Measurements from ENCODE around the gene HAPSTR1.
"Not testable (repeated sequence)": the region's sequence is repeated elsewhere in the genome, so short reads cannot be mapped to it uniquely, and the experiment has no call there.

The HAPSTR1 gene

GRCh38 chr16:9072806-9073341 lies 18.6 kb upstream of the HAPSTR1 start:
- DNase-seq, result no peak

- no peak for DNase-seq
Observed at GRCh38 chr16:9075299-9076071, 16.0 kb upstream of the HAPSTR1 start.

- no peak for DNase-seq
Observed at GRCh38 chr16:9077091-9077809, 14.2 kb upstream of the HAPSTR1 start.

- DNase-seq, result peak; percentile 50
Observed at GRCh38 chr16:9078467-9079429, 12.7 kb upstream of the HAPSTR1 start.

GRCh38 chr16:9079430-9079812 lies 12.0 kb upstream of the HAPSTR1 start:
- no peak for DNase-seq

GRCh38 chr16:9081158-9081557 lies 10.3 kb upstream of the HAPSTR1 start:
- DNase-seq, result no peak

- no peak for DNase-seq
Observed at GRCh38 chr16:9081843-9082242, 9.6 kb upstream of the HAPSTR1 start.

- DNase-seq, result no peak
Observed at GRCh38 chr16:9082422-9082821, 9.0 kb upstream of the HAPSTR1 start.

- DNase-seq, result not testable (repeated sequence)
Observed at GRCh38 chr16:9087733-9088132, 3.7 kb upstream of the HAPSTR1 start.

GRCh38 chr16:9088848-9089247 lies 2.6 kb upstream of the HAPSTR1 start:
- no peak for DNase-seq

GRCh38 chr16:9089660-9090059 lies 1.8 kb upstream of the HAPSTR1 start:
- DNase-seq, result no peak

- no peak for DNase-seq
Observed at GRCh38 chr16:9090101-9090959, 1.1 kb upstream of the HAPSTR1 start.

GRCh38 chr16:9091867-9092281 lies 430 bp downstream of the HAPSTR1 start:
- no peak for DNase-seq

- no peak for DNase-seq
Observed at GRCh38 chr16:9092282-9092977, 986 bp downstream of the HAPSTR1 start.

- DNase-seq, result no peak
Observed at GRCh38 chr16:9092978-9093344, 1.5 kb downstream of the HAPSTR1 start.

GRCh38 chr16:9094011-9094846 lies 2.8 kb downstream of the HAPSTR1 start:
- DNase-seq, result no peak

- no peak for DNase-seq
Observed at GRCh38 chr16:9095171-9095570, 3.7 kb downstream of the HAPSTR1 start.

- no peak for DNase-seq
Observed at GRCh38 chr16:9095656-9096397, 4.4 kb downstream of the HAPSTR1 start.

GRCh38 chr16:9096416-9096952 lies 5.0 kb downstream of the HAPSTR1 start:
- no peak for DNase-seq

All from NCI-H446 treated with DMSO at 0.1 percent for 48 hours (cell line).